Measurements from ENCODE around the gene KBTBD3.

KBTBD3 gene, protein sequence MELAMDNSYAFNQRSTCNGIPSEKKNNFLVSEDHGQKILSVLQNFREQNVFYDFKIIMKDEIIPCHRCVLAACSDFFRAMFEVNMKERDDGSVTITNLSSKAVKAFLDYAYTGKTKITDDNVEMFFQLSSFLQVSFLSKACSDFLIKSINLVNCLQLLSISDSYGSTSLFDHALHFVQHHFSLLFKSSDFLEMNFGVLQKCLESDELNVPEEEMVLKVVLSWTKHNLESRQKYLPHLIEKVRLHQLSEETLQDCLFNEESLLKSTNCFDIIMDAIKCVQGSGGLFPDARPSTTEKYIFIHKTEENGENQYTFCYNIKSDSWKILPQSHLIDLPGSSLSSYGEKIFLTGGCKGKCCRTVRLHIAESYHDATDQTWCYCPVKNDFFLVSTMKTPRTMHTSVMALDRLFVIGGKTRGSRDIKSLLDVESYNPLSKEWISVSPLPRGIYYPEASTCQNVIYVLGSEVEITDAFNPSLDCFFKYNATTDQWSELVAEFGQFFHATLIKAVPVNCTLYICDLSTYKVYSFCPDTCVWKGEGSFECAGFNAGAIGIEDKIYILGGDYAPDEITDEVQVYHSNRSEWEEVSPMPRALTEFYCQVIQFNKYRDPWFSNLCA
- 11.6 to 11.7 reads per million in 2 donors for total RNA-seq

DNA sequence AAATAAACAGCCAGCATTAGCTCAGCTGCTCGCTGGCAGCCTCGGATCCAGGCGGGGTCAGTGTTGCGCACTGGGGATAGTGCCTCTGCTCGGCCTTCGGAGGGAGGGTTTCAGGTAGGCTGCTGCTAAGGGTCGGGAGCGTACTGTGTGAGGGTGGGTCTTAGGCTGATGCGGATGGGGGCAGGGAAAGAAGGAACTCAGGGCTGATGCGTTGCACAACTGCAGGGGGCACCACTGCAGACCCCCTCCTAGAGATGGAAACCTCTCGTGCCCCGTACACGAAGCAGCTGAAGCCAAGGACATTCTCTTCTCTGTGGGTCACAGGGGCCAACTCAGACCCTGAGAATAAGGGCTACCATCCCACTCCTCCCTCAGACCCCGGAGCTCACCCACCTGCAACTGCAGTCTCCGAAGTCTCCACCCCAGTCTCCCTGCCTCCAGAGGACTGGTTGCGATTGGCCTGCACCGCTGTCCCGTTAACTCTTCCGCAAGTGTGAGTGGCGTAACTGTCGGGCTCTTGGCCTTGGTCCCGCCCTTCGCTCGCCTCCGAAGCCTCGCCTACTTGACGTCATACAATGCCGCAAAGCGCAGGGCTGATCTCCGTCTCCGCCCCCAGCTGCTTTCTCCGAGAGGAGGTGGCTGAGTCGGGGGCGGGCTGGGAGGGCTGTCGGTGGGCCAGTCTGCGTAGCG lies at the start of gene KBTBD3:
KBTBD3 (minus strand) TSS at position 429 of the 690 bp plus-strand sequence. CDS start 18,250 bp downstream, outside the sequence.
- peak; percentile 84 for DNase-seq

DNA sequence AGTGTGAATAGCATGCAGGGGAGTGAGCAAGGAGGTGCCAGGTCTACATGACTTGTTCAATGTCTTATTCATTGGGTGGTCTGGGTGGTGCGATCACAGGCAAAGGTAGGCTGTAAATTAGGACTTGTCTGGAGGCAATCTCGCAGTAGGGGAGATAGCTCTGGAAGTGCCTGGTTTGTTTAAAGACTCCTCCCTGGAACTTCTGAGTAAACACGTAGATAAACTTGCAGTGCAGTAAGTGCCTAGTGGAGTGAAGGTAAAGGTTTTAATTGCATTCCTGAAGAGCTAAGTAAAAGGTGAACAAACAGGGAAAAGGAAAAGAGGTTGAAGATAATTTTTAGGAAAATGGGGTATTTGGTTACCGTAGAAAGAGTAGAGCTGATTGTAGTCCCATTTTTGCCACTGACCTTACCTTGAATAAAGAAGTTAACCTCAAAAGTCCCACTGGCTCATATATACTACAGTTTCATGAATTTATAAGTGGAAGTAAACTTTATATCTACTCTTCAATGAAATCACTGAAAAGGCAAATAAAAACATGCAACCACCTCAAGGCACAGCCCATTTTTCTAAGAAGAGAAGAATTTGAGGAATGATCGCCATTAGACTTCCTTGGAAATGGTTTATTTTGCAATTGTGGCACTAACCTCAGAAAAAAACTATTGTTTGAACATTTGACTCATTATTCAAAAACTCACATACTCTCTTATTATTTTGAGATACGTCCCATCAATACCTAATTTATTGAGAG lies 44.6 kb upstream of the KBTBD3 start:
- no peak for DNase-seq

DNA sequence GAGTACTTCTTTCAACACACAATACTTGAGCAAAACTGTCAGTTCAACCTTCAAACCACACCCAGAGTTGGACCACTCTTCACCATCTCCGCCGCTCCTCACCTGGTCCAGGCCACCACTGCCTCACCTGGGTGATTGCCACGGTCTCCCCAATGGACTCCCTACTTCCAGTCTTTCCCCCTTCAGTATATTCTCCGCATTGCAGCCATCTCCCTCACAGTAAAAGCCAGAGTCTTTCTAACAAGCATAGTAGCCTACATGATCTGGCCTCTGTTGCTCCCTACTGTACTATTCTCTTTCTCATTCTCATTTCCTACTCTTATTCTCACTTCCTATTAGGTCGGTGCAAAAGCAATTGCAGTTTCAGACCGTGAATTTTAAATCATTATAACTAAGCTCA lies 28.8 kb upstream of the KBTBD3 start:
- DNase-seq: no peak

DNA sequence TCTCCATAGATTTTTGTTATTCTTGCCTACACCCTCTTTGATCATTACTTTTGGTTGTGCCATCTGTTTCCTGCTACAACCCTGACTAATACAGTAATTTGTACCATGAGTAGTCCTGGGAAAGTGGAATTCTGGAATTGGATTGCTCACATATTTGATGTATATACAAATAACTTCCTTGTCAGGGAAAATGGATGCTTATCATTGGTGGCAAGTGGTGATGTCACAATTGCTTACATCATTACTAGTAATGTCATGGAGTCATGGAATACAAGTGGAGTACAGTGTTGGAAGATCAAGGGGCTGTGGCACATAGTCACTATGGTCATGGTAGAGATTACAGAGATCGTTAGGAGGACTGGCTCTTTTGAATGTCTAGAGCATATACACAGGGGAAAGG lies 24.7 kb upstream of the KBTBD3 start:
- DNase-seq: no peak

DNA sequence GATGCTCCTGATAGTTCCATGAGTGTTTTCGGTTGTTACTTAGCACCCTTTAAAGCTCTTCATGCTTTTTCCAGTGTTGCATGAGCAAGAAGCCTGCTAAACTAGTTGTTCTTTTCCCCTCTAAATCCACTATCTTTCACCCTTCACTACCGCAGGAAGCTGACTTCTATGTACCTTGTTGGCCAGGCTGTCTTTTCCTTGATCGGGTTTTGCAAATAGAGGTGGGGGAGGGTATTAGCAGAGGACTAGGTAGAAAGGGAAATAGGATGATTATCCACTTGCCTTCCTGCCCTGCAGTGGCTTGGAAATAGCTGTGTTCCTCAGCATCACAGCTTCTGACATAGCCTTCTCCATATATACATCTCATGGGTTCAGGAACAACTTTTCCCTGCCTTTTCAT lies 24.2 kb upstream of the KBTBD3 start:
- DNase-seq: no peak

DNA sequence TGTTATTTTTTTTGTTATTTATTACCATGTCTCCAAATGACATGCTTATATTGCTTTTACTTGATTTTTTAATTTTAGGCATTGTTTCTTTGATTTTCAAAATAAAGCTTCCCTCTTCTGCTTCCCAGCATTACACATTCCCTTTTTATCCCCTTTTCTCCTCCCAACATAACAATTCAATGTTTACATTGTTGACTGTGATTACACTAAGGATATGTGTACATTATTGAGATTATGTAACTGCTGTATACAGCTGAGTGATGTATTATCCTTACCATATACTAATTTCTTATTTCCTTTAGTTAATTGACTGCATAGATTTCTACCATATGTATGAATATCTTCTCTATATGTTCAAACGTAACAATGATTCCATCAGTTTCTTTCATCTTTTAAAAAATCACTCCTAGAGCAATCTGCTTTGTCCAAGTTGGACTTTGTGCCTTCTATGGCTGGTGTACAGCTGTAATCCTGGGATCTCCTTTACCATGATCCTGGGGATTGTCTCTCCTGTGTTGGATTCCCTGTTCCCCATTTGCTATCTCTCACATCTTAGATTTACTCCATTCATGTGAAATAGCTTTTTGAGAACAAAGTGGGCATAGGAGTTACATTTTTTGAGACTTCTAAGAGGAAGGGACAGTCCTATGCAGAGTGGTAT lies 21.9 kb upstream of the KBTBD3 start:
- DNase-seq: no peak

DNA sequence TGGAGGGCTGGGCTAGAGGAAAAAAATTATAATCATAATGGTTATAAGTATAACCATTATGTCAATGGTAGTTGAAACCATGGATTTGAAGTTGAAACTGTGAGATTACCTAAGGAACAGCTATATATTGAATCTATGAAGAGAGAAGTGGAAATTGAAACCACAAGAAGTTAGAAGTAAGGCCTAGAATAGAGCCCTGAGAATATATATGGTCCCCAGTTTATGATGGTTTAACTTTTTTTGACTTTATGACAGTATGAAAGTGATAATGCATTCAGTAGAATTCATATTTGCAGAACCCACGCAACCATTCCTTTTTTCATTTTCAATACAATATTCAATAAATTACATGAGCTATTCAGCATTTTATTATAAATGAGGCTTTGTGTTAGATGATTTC lies 15.3 kb upstream of the KBTBD3 start:
- DNase-seq: no peak

DNA sequence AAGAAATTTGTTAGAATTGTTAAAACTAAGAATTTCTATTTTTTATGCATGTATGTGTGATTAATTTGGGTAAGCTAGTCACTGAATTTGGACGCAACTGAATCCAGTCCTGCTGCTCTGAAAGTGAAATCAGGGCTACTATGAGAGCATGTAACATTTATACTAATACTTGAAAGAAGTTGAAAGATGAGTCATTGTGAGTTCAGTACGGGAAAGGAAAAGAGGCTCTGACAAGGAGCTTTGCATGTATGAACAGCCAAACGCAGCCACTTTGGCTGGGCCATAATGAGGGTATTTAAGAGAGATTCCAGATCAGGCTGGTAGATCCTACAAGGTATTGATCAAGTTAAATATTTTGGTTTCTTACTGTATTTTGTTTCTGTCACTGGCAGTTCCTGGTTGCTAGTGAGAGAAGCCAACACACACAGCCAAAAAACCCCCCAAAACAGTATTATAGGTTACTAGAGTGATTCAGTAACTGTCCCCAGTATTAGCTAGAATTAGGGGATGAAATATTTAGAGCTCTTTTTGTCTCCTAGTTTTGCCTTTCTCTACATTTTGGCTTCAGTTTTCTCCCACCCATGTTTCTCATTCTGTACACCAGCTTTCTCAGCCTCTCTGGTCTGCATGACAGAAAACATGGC lies 14.5 kb upstream of the KBTBD3 start:
- DNase-seq: no peak

DNA sequence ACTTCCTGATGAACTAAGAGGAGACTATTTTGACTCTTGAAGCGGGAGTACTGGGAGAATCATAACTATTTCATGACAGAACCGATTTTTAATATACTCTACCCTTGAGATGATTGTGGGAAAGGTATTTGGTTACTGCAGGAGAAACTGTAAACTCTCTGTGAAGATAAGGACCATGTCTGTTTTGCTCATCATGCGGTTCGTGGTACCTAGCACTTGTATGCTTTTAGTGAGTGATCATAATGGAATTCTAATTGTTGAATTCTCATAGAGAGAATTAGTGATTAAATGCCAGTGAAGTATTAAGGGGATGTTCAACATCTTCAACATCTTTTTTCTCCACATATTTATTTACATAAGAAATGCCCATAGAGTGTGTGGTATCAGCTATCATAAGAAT lies 11.7 kb upstream of the KBTBD3 start:
- DNase-seq: no peak

DNA sequence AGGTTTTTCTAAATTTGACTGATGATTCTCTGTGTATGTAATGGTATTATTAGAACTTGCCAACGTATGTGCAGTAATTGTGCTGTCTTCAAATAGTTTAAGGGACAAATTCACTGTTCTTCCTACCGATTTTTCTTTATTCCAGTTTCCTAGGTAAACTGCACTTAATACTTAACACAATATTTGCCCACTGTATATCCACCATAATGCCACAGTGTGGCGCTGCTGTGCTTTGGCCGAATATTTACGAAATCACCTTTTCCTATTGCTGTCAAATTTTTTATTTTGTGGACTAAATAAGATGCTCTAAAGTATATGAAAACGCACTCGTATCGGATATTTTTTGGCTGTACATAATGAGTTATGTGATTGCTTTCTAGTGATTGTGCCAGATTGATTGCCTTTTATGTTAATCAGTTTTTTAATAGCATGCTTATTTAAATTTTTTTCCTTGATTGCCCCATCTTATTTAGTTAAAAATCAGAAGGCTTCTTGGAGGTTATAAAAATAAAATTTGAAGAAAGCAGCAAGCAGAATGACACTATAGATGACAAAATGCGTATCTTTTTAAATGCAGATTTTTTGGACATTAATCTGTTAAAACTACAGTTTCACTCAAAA lies 10.8 kb upstream of the KBTBD3 start:
- no peak for DNase-seq

DNA sequence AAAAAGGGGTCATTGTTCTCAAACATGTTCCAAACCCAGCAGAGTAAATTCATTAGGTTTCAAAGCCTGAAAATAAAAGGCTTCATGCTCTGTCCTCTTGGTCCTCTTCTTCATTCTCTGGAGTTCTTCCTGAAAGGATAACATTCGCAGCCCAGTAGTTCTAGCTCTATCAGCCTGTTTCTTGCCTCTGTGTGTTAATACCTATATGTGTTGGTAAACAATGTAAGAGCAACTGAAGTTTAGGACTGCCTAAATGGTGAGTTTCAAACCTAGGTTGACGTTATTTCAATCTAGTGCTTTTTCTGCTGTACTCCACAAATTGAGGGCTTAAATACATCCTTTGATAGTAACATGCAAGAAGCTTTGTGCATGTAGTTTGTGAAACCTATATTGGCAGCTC lies 9.7 kb upstream of the KBTBD3 start:
- DNase-seq: no peak

DNA sequence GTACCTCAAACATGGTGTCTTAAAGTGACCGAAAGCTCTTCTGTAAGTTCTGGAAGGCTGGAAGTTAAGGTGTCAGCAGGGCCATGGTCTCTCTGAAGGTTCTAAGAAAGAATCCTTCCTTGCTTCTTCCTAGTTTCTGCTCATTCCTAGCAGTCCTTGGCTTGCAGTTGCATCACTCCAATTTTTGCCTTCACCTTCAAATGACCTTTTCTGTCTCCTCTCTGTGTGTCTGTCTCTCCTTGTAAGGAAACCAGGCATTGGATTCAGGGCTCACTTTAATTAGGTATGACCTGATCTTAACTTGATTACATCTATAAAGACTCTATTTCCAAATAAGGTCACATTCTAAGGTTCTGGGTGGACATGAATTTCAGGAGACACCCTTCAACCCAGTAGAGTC lies 9.0 kb upstream of the KBTBD3 start:
- DNase-seq: no peak

DNA sequence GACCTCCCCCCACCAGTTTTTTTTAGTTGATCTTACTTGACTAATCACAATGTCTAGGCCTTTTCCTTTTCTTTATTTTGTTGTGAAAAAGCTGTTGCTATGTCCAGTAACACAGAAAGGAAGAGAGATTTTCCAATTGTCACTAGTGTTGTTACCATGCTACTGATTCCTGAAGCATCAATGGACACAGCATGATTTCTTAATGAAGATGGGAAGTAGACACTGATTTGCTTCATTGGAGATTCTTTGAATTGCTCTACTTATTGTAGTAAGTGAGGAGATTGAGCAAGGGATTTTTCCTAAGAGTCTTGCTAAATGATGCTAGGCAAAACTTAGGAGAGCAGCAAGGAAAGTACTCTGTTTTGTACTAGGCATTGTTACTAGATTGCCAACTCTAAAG lies 4.9 kb upstream of the KBTBD3 start:
- no peak for DNase-seq

DNA sequence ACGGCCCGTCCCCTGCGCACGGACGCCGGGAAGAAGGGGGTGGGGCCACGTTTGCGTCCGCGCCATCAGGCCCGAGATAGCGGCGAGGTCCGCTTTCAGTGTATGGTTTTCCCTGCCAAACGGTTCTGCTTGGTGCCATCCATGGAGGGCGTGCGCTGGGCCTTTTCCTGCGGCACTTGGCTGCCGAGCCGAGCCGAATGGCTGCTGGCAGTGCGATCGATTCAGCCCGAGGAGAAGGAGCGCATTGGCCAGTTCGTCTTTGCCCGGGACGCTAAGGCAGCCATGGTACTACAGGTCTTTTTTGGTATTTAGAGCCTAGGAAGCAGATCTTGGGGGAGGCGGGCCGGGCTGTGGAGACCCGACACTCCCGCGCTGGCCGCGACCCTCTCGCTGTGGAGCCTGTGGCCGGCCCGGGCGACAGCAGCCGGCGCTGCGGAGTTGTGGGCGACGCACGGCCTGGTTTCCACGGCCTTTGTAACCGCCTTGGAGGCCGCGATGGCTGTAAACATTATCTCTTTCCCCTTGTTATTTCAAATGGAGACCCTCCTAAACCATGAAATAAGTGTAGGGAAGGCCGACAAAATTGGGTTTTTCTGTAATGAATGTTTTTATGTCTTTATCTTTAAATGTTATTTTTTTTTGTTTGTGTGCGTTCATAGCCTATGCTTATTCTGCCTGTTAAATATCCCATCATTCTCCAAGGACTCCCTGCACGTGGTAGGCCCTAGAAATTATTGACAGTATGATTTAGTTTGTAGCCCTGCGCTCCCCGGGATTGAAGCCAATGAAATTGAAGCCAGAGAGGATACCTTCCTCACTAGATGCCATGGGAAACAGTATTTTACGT lies 685 bp upstream of the KBTBD3 start, which contains the start of gene AASDHPPT:
AASDHPPT (plus strand) TSS at position 54 of the 847 bp plus-strand sequence; CDS start at position 103, 49 bp downstream.
- DNase-seq: peak; percentile 41

DNA sequence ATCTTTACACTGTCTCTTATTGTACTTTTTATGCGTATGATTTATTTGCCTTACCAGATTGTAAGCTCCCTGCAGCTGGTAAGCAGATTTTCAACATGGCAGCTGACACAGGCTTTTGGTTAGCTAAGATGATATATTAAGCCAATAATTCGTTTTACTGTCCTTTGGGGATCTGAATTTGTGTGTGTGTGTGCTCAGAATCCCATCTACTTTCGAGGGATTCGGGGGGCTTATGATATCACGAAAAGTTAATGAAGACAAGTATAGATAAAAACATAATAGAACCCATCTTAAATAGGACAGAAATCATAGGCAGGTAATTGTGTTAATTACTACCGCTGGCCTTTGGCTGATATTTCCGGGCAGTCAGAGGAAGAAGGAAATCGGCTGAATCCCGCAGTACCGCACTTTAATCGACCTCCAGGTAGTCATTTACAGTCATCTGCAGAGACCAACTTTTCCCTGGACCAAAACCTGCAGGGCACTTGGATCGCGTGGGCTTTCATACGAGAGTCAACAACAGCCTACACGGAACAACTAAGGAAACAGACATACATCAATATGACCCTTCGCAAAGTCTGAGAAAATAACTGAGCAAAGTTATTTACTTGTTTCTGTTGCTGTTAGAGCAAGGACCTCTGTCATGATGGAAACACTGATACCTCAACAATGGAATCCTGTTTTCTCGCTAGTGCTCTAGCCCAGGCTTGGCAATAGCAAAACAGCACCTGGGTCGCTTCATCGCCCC lies 802 bp downstream of the KBTBD3 start:
- DNase-seq: no peak

DNA sequence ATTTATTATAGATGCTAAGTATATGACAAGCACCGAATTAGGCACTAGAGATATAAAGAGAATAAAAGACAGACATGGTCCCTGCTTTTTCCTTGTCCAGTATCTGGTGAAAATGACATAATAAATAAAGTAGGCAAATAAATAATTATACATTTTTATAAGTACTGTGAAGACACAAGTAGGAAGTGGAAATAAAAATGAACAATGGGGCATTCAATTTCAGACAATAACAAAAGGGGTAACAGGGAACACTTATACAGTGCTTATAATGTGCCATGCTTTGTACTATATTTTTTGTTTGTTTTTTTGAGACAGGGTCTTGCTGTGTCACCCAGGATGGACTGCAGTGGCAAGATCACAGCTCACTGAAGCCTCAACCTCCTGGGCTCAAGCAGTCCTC lies 4.3 kb downstream of the KBTBD3 start:
- DNase-seq: no peak

DNA sequence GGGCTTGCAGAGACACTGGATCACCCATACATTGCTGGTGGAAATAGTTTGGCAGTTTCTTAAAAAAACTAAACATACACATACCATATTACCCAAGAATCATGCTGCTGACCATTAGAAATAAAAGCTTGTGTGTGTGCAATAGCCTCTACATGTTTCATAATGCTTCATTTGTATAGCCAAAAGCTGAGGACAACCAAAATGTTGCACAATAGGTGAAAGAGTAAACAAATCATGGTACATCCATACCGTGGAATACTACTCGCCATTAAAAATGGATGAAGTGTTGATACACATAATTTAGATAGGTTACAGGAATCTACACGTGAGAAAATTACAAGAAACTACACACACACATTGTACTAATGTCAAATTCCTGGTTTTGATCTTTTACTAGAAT lies 6.5 kb downstream of the KBTBD3 start:
- no peak for DNase-seq

DNA sequence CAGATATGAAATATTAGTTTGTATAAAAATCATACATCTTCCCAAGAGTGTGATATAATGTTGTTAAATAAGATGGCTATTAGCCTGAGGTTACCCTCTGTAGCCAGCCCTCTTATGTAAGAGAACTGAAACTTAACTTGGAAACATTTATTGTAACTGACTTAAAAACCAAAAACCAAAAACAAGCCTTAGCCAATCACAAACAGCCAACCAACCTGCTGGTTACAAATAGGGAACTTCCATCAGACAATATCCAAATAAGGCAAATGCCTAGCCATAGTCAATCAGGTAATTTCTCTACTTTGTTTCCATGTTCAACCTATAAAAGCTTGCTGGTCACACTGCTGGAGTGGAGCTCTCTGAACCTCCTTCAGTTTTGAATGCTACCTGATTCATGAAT lies 14.1 kb downstream of the KBTBD3 start:
- no peak for DNase-seq

Measured in activated gamma-delta T cell (primary cell).